OCI-LY1 (cell line): ENCODE data around the gene SIK2.

Experiments
- EZH2 ChIP-seq: fragments of 200-600 bp; sonication (generic), shearing (Covaris generic); IDR thresholded peaks from 2 replicates; pipeline ENCODE4 v1.8.0; 2017; ENCODE audit warnings: borderline replicate concordance, mixed run types, mild to moderate bottlenecking, antibody characterized with exemption, low read length, moderate library complexity, mixed read lengths
- TF ChIP-seq, protein P1 (sequence below): fragments of 200-600 bp; sonication (generic), shearing (Covaris generic); IDR thresholded peaks from 2 replicates; pipeline ENCODE4 v1.5.1; 2017; ENCODE audit warnings: mild to moderate bottlenecking, antibody characterized with exemption, low read length, moderate library complexity, mixed read lengths

GRCh38 chr11:111700162-111700561, 97.9 kb downstream of the SIK2 start:
- TF ChIP-seq, protein P1, sequence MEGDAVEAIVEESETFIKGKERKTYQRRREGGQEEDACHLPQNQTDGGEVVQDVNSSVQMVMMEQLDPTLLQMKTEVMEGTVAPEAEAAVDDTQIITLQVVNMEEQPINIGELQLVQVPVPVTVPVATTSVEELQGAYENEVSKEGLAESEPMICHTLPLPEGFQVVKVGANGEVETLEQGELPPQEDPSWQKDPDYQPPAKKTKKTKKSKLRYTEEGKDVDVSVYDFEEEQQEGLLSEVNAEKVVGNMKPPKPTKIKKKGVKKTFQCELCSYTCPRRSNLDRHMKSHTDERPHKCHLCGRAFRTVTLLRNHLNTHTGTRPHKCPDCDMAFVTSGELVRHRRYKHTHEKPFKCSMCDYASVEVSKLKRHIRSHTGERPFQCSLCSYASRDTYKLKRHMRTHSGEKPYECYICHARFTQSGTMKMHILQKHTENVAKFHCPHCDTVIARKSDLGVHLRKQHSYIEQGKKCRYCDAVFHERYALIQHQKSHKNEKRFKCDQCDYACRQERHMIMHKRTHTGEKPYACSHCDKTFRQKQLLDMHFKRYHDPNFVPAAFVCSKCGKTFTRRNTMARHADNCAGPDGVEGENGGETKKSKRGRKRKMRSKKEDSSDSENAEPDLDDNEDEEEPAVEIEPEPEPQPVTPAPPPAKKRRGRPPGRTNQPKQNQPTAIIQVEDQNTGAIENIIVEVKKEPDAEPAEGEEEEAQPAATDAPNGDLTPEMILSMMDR, result no peak
- TF ChIP-seq EZH2, result no peak
